Left lung (tissue), 10 donors: ENCODE measurements around the gene FLNA. TPM values are rescaled to one million over a fixed set of nuclear protein-coding genes. Genes with fewer than 3 reads are reported as not detected.

Source experiments
- ATAC-seq: fragments of 200-7000 bp; cut with Tn5 transposase; one replicate; pipeline ENCODE4 v1.9.1; 2020; ENCODE audit warnings: moderate library complexity
- DNase-seq, 4 donors: peaks; one replicate each; pipeline ENCODE4 v3.0.0-alpha.2; 2013 to 2020
- H3K27ac ChIP-seq, 2 donors: fragments of 200-600 bp; sonication (generic) in 1 of 2; one replicate each; pipeline versions ENCODE4 v1.5.0 to v1.8.0; 2020 to 2021
- H3K27me3 ChIP-seq, 2 donors: fragments of 200-600 bp; sonication (generic) in 1 of 2; one replicate each; pipeline versions ENCODE4 v1.5.0 to v1.8.0; 2020 to 2021
- H3K36me3 ChIP-seq, 2 donors: fragments of 200-600 bp; sonication (generic) in 1 of 2; one replicate each; pipeline versions ENCODE4 v1.5.0 to v1.8.0; 2020 to 2021
- H3K4me1 ChIP-seq, 2 donors: fragments of 200-600 bp; one replicate each; pipeline ENCODE4 v1.8.0; 2021
- H3K4me3 ChIP-seq, 2 donors: fragments of 200-600 bp; sonication (generic) in 1 of 2; one replicate each; pipeline versions ENCODE4 v1.5.0 to v1.8.0; 2020 to 2021; ENCODE audit warnings: mild to moderate bottlenecking in 1 of 2
- H3K9me3 ChIP-seq, 2 donors: fragments of 200-600 bp; sonication (generic) in 1 of 2; one replicate each; pipeline versions ENCODE4 v1.5.0 to v1.8.0; 2020 to 2021
- CTCF ChIP-seq, 2 donors: fragments of 200-600 bp; sonication (generic) in 1 of 2; IDR thresholded peaks; one replicate each; pipeline versions ENCODE4 v1.5.0 to v1.8.0; 2021; ENCODE audit warnings: antibody characterized with exemption in 2 of 2
- intact Hi-C, 2 donors: fragments of 100-400 bp; cut with DNase I; formaldehyde crosslinking; loops; one replicate each; pipeline versions ENCODE4 v1.11.2 to v1.14.2; 2022
- polyA plus RNA-seq, 6 donors: library from polyadenylated mRNA; unstranded; fragments of 120-200 nt; gene quantifications; one replicate each; pipeline ENCODE4 v1.2.1, GENCODE V29; 2013; ENCODE audit not compliant: insufficient read length in 6 of 6
- total RNA-seq, 2 donors: library from RNA; stranded (reverse); fragmentation: NEBNext Ultra II Directional; extraction: Animal tissue kit (Norgen Biotek cat#: 25700); gene quantifications; one replicate each; pipeline ENCODE4 v1.2.1, GENCODE V29; 2021
- donor health status: DM: no; HTN: yes; CAD: no.
- donor health status: DM: no; HTN: no; CAD: no.

The FLNA gene
- total and polyA plus RNA-seq, 8 donors: 434 to 1,793 (median 576) TPM

- no peak overlapping the region for H3K4me3 ChIP-seq
- H3K36me3 ChIP-seq: peaks cover 0 to 7% of the 10 kb centered on the region in 2 donors
- no peak for ATAC-seq
- TF ChIP-seq CTCF (IDR thresholded peaks at IDR 0.05): no peak
- H3K27ac ChIP-seq: no peak overlapping the region
- H3K9me3 ChIP-seq: no peaks in the 10 kb centered on the region
- peaks cover 0 to 7% of the 10 kb centered on the region in 2 donors for H3K4me1 ChIP-seq
- intact Hi-C loops: no loop called here
- DNase-seq: no peak
- H3K27me3 ChIP-seq: no peaks in the 10 kb centered on the region
Measured at GRCh38 chrX:154417157-154417556, 42.7 kb upstream of the FLNA start.

GRCh38 chrX:154413142-154413541, 38.7 kb upstream of the FLNA start:
- H3K36me3 ChIP-seq: no peaks in the 10 kb centered on the region
- H3K9me3 ChIP-seq: no peaks in the 10 kb centered on the region
- DNase-seq (no peak), ATAC-seq (no peak)
- no peak overlapping the region for H3K4me3 ChIP-seq
- peak overlapping the region in 1 of 2 donors; percentile 94 for H3K27ac ChIP-seq
- intact Hi-C loops: no loop called here
- no peaks in the 10 kb centered on the region for H3K27me3 ChIP-seq
- peaks cover 0 to 32% of the 10 kb centered on the region in 2 donors for H3K4me1 ChIP-seq
- TF ChIP-seq CTCF (IDR thresholded peaks at IDR 0.05): no peak

- no peak for TF ChIP-seq CTCF (IDR thresholded peaks at IDR 0.05)
- peak overlapping the region; percentile 50 to 68 for H3K4me3 ChIP-seq
- intact Hi-C loops: no loop called here
- H3K9me3 ChIP-seq: no peaks in the 10 kb centered on the region
- H3K27ac ChIP-seq: peak overlapping the region; percentile 91 to 94
- ATAC-seq (no peak), DNase-seq (no peak)
- H3K4me1 ChIP-seq: peaks cover 0 to 37% of the 10 kb centered on the region in 2 donors
- no peaks in the 10 kb centered on the region for H3K36me3 ChIP-seq
- no peaks in the 10 kb centered on the region for H3K27me3 ChIP-seq
Measured at GRCh38 chrX:154412468-154412867, 38.0 kb upstream of the FLNA start.

- Histone ChIP-seq H3K36me3 (no peaks in the 10 kb centered on the region), H3K9me3 (no peaks in the 10 kb centered on the region), H3K4me3 (peak overlapping the region; percentile 50 to 68), H3K27me3 (no peaks in the 10 kb centered on the region), H3K4me1 (peaks cover 0 to 42% of the 10 kb centered on the region in 2 donors), H3K27ac (peak overlapping the region; percentile 91 to 94)
- intact Hi-C loops: no loop called here
- DNase-seq (peak in 3 of 4 donors; percentile 63 to 85 (median 76)), ATAC-seq (peak; percentile 80)
- TF ChIP-seq CTCF (IDR thresholded peaks at IDR 0.05): no peak
Measured at GRCh38 chrX:154411981-154412340, 37.5 kb upstream of the FLNA start.

GRCh38 chrX:154409222-154409871, 34.9 kb upstream of the FLNA start, which contains the start of gene DNASE1L1:
Gene DNASE1L1, minus strand, starts transcription at chrX:154409254. Its CDS starts 3,686 bp downstream, at chrX:154405568.
- peaks cover 0 to 43% of the 10 kb centered on the region in 2 donors for H3K4me1 ChIP-seq
- intact Hi-C loops: no loop called here
- DNase-seq (peak in 3 of 4 donors; percentile 38 to 96 (median 91)), ATAC-seq (peak; percentile 81)
- no peak for TF ChIP-seq CTCF (IDR thresholded peaks at IDR 0.05)
- peak within 1 kb of the TSS; percentile 9 to 50 for H3K4me3 ChIP-seq
- peaks cover 0 to 9% of the 10 kb centered on the region in 2 donors for H3K36me3 ChIP-seq
- peak within 1 kb of the TSS; percentile 41 to 87 for H3K27ac ChIP-seq
- H3K27me3 ChIP-seq: no peaks in the 10 kb centered on the region
- H3K9me3 ChIP-seq: no peaks in the 10 kb centered on the region
